AG09309 (cell line): Measurements from ENCODE around the gene TMCO6.

ENCODE experiments used
- DNase-seq: peaks from one replicate; pipeline ENCODE4 v3.0.0-alpha.2; 2010; ENCODE audit warnings: low read depth
- H3K4me3 ChIP-seq: 2 replicates; pipeline ENCODE4 v1.5.1; 2011; ENCODE audit warnings: mild to moderate bottlenecking, low read depth, low read length, moderate library complexity; ENCODE audit not compliant: control insufficient read depth
- TF ChIP-seq, protein P1 (sequence below): IDR thresholded peaks from 2 replicates; pipeline ENCODE4 v1.5.1; 2011; ENCODE audit warnings: mild to moderate bottlenecking, low read depth, low read length, inconsistent platforms; ENCODE audit not compliant: insufficient read depth, control insufficient read depth; ENCODE audit errors: missing control alignments

TMCO6 gene

DNA sequence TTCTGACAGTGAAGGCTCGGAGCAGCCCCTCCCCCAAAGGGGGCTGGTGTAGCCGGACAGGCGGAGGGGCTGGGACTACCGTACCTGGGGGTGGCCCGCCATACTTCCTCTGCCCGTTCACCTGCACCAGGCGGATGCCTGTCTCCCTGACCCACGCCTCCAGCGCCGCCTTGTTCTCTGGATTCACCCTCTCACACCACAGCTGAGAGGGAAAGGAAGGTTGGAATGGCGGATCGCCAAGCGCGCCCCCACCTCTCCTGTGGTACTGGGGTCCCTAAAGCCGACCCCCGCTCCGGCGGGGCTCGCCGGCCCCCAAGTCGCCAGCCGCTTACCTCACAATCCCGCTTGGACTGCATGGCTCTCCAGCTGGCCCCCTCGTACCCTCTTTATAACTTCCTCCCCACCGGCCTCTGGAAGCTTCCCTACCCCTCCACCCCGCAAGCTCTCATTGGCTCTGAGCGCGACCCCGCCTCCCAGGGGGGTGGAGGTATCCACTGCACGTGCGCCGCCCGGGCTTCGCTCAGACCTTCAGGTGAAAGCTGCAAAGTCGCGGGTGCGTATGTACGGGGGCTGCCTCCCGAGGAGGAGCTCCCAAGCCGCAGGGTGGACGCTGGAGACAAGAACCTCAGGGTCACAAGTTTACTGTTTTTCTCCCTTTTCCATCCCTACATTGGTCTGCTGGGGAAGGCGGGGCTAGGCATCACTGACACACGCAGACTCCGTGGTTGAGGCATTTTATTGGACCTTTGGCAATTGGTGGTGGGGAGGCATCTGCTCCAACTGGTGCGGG, 34.1 kb downstream of the TMCO6 start, which contains the start of gene DND1:
Gene DND1 (minus strand): TSS at position 390 of the 790 bp plus-strand sequence. CDS start 34 bp downstream, at position 356.
- TF ChIP-seq, protein P1, sequence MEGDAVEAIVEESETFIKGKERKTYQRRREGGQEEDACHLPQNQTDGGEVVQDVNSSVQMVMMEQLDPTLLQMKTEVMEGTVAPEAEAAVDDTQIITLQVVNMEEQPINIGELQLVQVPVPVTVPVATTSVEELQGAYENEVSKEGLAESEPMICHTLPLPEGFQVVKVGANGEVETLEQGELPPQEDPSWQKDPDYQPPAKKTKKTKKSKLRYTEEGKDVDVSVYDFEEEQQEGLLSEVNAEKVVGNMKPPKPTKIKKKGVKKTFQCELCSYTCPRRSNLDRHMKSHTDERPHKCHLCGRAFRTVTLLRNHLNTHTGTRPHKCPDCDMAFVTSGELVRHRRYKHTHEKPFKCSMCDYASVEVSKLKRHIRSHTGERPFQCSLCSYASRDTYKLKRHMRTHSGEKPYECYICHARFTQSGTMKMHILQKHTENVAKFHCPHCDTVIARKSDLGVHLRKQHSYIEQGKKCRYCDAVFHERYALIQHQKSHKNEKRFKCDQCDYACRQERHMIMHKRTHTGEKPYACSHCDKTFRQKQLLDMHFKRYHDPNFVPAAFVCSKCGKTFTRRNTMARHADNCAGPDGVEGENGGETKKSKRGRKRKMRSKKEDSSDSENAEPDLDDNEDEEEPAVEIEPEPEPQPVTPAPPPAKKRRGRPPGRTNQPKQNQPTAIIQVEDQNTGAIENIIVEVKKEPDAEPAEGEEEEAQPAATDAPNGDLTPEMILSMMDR, result no peak
- no peak for DNase-seq
- H3K4me3 ChIP-seq, result no peak within 1 kb of the TSS

DNA sequence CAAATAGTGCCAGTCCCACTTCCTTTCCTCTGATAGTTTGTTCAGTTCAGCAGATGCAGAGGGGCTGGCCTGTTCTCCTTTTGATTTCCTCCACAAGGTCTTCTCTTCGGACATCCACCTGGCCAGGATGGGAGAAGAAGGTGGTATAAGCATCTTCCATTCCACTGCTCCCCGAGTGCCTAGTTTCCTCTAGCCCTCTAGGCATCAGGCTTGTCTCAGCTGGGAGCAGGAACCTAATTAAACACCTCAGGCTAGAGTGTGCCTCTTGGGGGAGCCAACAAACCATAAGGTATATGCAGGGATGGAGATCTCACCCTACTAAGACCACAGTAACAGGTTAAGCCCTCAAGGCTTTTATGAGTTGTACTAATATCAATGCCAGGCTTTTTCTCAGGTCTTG, 35.0 kb downstream of the TMCO6 start:
- TF ChIP-seq, protein P1, result no peak
- no peak overlapping the region for H3K4me3 ChIP-seq
- no peak for DNase-seq

DNA sequence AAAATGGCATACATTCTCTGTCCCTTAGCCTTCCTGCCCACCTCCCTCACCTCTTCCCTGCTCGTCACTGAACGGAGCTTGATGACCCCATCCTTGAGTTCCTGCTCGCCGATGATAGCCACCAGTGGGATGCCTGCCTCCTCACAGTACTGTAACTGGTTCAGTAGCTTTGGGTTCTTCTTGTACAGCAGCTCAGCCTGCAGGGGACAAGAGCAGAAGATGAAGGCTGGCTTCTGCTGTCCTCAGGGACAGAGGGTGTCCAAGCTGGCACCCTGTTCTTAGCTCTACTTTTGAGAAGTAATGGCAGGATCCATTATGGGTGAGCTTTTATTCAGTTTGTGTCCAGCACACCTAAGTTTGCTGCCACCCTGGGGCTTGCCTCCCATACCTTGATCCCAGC, 35.4 kb downstream of the TMCO6 start:
- no peak overlapping the region for H3K4me3 ChIP-seq
- no peak for DNase-seq
- TF ChIP-seq, protein P1, result no peak

DNA sequence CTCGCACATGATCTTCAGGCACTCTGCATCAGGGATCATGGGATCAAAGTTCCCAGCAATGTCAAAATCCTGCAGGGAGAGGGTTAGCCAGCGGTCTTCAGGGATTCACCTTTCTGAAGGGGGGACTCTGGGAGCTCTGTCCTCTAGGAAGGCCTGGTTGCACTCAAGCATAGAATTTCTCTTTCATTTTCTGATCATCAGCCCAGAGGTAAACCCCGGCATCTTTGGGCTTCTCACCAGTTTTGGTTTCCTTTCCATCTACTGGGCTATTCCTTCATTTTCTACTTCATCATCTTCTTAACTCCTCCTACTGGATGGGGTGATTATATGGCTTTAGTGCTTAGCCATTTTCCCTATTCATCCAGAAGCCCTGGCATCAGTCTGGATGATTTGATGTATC, 38.7 kb downstream of the TMCO6 start:
- TF ChIP-seq, protein P1, result no peak
- H3K4me3 ChIP-seq, result no peak overlapping the region
- DNase-seq, result no peak

DNA sequence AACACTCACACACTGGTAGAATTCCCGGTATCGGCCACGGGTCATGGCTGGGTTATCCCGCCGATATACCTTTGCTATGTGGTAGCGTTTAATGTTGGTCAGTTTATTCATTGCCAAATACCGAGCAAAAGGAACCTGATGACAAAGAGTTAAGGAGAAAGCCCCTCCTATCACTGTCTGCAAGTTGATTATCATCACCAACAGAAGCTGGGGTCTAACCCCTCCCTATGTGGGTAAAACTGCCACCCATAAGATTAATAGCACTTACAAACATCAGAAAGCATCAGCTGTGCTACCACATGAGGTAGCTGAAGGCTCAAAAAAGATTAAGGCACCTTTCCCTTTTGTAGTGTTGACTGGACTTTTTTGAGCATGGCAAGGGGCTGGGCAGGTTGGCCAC, 39.7 kb downstream of the TMCO6 start:
- DNase-seq, result no peak
- H3K4me3 ChIP-seq, result no peak overlapping the region
- TF ChIP-seq, protein P1, result no peak

DNA sequence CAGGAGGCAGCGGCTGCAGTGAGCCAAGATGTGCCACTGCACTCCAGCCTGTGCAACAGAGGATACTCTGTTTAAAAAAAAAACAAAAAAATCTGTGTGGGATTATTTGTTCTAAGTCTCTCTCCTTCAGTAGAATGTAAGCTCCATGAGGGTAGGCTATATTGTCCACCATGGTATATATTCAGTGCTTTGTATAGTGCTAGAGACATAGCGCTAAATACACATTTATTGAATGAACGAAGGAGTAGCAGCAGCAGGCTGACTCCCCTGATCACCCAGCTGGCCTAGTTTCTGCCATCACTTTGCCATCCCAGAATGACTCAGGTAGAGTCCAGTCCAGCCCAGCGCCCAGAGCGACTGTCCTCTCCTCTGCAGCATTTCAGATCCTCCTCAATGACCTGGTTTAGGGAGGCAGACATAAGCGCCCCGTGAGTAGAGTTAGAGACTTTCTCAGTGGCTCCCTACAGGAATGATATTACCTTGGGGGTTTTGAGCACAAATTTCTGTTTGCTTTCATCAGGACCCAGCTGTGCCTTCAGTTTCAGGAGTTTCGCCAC, 51.2 kb downstream of the TMCO6 start:
- H3K4me3 ChIP-seq, result peak overlapping the region; percentile 85

More for the DNA sequence above, 51.2 kb downstream of the TMCO6 start:
- TF ChIP-seq, protein P1, result no peak
- no peak for DNase-seq
